Hepatocyte (in vitro differentiated cells): ENCODE results near the gene DNPEP. TPM values are rescaled to one million over a fixed set of nuclear protein-coding genes. Genes with fewer than 3 reads are reported as not detected.
A peak's percentile ranks its signal among the peaks of the same experiment; 100 is the strongest.

Experiments used
- DNase-seq: peaks from one replicate; pipeline ENCODE4 v3.0.0-alpha.2; 2016; ENCODE audit warnings: low spot score
- H2AFZ ChIP-seq: fragments of 200-600 bp; sonication (generic); 2 replicates; pipeline ENCODE4 v1.6.0; 2016; ENCODE audit warnings: antibody characterized with exemption, mild to moderate bottlenecking
- H3K27ac ChIP-seq: fragments of 200-600 bp; sonication (generic); 2 replicates; pipeline ENCODE4 v1.5.1; 2016; ENCODE audit warnings: mild to moderate bottlenecking
- H3K27me3 ChIP-seq: fragments of 200-600 bp; sonication (generic); 2 replicates; pipeline ENCODE4 v1.6.1; 2016
- H3K36me3 ChIP-seq: fragments of 200-600 bp; sonication (generic); replicated peaks from 2 replicates; pipeline ENCODE4 v1.5.1; 2016; ENCODE audit warnings: low read depth; ENCODE audit not compliant: insufficient read depth
- H3K4me1 ChIP-seq: fragments of 200-600 bp; sonication (generic); 2 replicates; pipeline ENCODE4 v1.5.1; 2016; ENCODE audit warnings: mild to moderate bottlenecking, moderate library complexity; ENCODE audit not compliant: insufficient read depth
- H3K4me2 ChIP-seq: fragments of 200-600 bp; sonication (generic); 2 replicates; pipeline ENCODE4 v1.6.0; 2016
- H3K4me3 ChIP-seq: fragments of 200-600 bp; sonication (generic); 2 replicates; pipeline ENCODE4 v1.5.1; 2016; ENCODE audit warnings: mild to moderate bottlenecking
- H3K79me2 ChIP-seq: fragments of 200-600 bp; sonication (generic); 2 replicates; pipeline ENCODE4 v1.6.0; 2017; ENCODE audit warnings: mild to moderate bottlenecking
- H3K9me2 ChIP-seq: fragments of 200-600 bp; sonication (generic); replicated peaks from 2 replicates; pipeline ENCODE4 v1.6.0; 2017; ENCODE audit warnings: mild to moderate bottlenecking; ENCODE audit not compliant: insufficient read depth
- H3K9me3 ChIP-seq: fragments of 200-600 bp; sonication (generic); 2 replicates; pipeline ENCODE4 v1.5.1; 2016; ENCODE audit warnings: low read depth, mild to moderate bottlenecking
- H4K20me1 ChIP-seq: fragments of 200-600 bp; sonication (generic); 2 replicates; pipeline ENCODE4 v1.6.0; 2016; ENCODE audit warnings: mild to moderate bottlenecking; ENCODE audit not compliant: insufficient read depth, poor library complexity, severe bottlenecking
- CTCF ChIP-seq: fragments of 200-600 bp; sonication (generic); IDR thresholded peaks from 2 replicates; pipeline ENCODE4 v1.5.1; 2016; ENCODE audit warnings: antibody characterized with exemption, mild to moderate bottlenecking; ENCODE audit not compliant: poor library complexity
- EZH2 ChIP-seq: fragments of 200-600 bp; sonication (generic); IDR thresholded peaks from 2 replicates; pipeline ENCODE4 v1.6.1; 2016; ENCODE audit warnings: antibody characterized with exemption, mild to moderate bottlenecking, borderline replicate concordance
- EZH2phosphoT487 ChIP-seq: fragments of 200-600 bp; sonication (generic); IDR thresholded peaks from one replicate; pipeline ENCODE4 v1.6.1; 2018; ENCODE audit warnings: antibody characterized with exemption, mild to moderate bottlenecking, low read depth, moderate library complexity; ENCODE audit not compliant: unreplicated experiment, severe bottlenecking
- WGBS: methylation state at CpG from one replicate; pipeline ENCODE4 v1.1.6; 2016; ENCODE audit warnings: low lambda C conversion rate; ENCODE audit errors: missing lambda C conversion rate; 5-methylcytosine and 5-hydroxymethylcytosine counted together
- polyA plus RNA-seq: library from polyadenylated mRNA; unstranded; fragments of >200 nt; fragmentation: Nextera tagmentation; extraction: Ambion mirVana; gene quantifications from 2 replicates; pipeline ENCODE4 v1.2.1, GENCODE V29; 2016
- total RNA-seq: library from RNA; depleted of rRNA; stranded (reverse); fragments of >200 nt; gene quantifications from 2 replicates; pipeline ENCODE4 v1.2.3, GENCODE V29; 2014

Gene DNPEP
- total and polyA plus RNA-seq, 2 experiments from 2014 or later: 53.5 to 79.0 TPM

GRCh38 chr2:219392754-219393153 is 5.0 kb upstream of the DNPEP start:
- H2AFZ ChIP-seq: no peak overlapping the region
- H3K4me3 ChIP-seq: no peak overlapping the region
- no peak for TF ChIP-seq EZH2
- no peak for TF ChIP-seq EZH2phosphoT487
- TF ChIP-seq CTCF: no peak
- H3K4me2 ChIP-seq: no peak overlapping the region
- WGBS: 93% methylated on average over 9 of the region's 9 CpGs
- no peaks in the 10 kb centered on the region for H4K20me1 ChIP-seq
- H3K36me3 ChIP-seq: no peaks in the 10 kb centered on the region
- H3K4me1 ChIP-seq: peaks cover 7% of the 10 kb centered on the region
- DNase-seq: no peak
- no peaks in the 10 kb centered on the region for H3K9me2 ChIP-seq
- H3K79me2 ChIP-seq: no peaks in the 10 kb centered on the region
- H3K9me3 ChIP-seq: no peaks in the 10 kb centered on the region
- H3K27me3 ChIP-seq: no peaks in the 10 kb centered on the region
- H3K27ac ChIP-seq: no peak overlapping the region

GRCh38 chr2:219388907-219389156 is 1.1 kb upstream of the DNPEP start:
- no peak overlapping the region for H3K4me3 ChIP-seq
- WGBS: 38% methylated on average over 6 of the region's 6 CpGs
- H3K4me2 ChIP-seq: peak overlapping the region; percentile 66

GRCh38 chr2:219388121-219388906 is 602 bp upstream of the DNPEP start:
- H2AFZ ChIP-seq: peak overlapping the region; percentile 51
- H3K4me3 ChIP-seq: no peak overlapping the region
- no peaks in the 10 kb centered on the region for H3K9me2 ChIP-seq
- TF ChIP-seq EZH2phosphoT487 (no peak), CTCF (peak; percentile 59)
- peak; percentile 99 for DNase-seq
- H3K79me2 ChIP-seq: peaks cover 7% of the 10 kb centered on the region
- H3K36me3 ChIP-seq: no peaks in the 10 kb centered on the region
- peak overlapping the region; percentile 61 for H3K27ac ChIP-seq
- H4K20me1 ChIP-seq: peaks cover 2% of the 10 kb centered on the region
- no peaks in the 10 kb centered on the region for H3K9me3 ChIP-seq
- H3K27me3 ChIP-seq: no peaks in the 10 kb centered on the region
- H3K4me2 ChIP-seq: peak overlapping the region; percentile 66
- peaks cover 13% of the 10 kb centered on the region for H3K4me1 ChIP-seq
- 6% methylated on average over 16 of the region's 78 CpGs for WGBS

More at GRCh38 chr2:219388907-219389156, 1.1 kb upstream of the DNPEP start:
- Histone ChIP-seq H3K4me1 (peaks cover 13% of the 10 kb centered on the region), H3K27ac (peak overlapping the region; percentile 61), H3K36me3 (no peaks in the 10 kb centered on the region), H3K79me2 (peaks cover 7% of the 10 kb centered on the region), H2AFZ (peak overlapping the region; percentile 51), H3K27me3 (no peaks in the 10 kb centered on the region), H3K9me2 (no peaks in the 10 kb centered on the region), H4K20me1 (peaks cover 2% of the 10 kb centered on the region), H3K9me3 (no peaks in the 10 kb centered on the region)
- no peak for DNase-seq
- TF ChIP-seq CTCF (no peak), EZH2 (no peak), EZH2phosphoT487 (no peak)
